ENCODE measurements around the gene MEN1. TPM values are rescaled to one million over a fixed set of nuclear protein-coding genes. Genes with fewer than 3 reads are reported as not detected.

MEN1 gene
- total RNA-seq, 2 experiments from 2014 or later: 35.8 to 37.0 TPM

DNA sequence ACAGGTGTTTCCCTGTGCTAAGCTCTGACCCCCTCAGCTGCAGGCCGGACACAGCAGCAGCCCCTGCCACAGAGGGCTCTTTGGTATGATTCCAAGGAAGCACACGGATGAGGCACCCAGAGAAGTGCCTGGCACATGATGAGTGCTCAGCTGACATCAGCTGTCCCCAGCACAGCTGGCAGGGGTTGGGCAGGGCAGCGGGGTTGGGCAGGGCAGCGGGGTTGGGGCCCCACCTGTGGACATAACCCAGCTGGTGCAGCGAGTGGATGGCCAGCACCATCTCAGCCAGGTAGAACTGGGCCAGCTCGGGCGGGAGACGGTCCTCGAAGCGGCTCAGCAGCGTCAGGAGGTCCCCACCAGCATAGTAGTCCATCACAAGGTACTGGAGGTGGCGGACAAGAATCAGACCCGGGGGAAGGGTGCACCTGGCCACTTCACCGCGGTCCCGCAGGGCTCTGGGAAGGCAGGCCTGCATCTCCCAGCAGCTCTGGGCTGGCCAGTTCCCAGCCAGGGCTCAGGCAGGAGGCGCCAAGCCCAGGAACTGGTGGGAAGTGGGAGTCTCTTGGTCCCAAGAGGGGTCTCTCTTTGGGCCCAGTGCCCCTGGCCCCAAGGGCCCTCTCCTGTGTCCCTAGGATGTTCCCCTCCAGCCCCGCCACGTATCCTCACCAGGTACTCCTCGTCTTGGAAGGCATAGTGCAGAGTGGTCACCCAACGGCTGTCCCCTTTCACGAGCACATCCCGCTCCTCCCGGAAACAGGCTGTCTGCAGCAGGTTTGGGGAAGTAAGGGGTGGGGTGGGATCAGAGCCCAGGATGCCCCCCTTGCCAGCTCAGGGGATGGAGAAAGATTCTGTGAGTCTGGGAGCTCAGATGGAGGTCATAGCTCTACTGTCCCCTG lies 29.8 kb upstream of the MEN1 start:
- H3K27me3 Mint-ChIP-seq: no peaks in the 10 kb centered on the region
- peaks cover 9% of the 10 kb centered on the region for H3K4me1 Mint-ChIP-seq
- no peaks in the 10 kb centered on the region for H3K9me3 Mint-ChIP-seq
- no peak overlapping the region for H3K4me3 Mint-ChIP-seq
- no peak overlapping the region for H3K27ac Mint-ChIP-seq
- H3K36me3 Mint-ChIP-seq: no peaks in the 10 kb centered on the region
- no peak for DNase-seq

- no peak for DNase-seq
- Mint-ChIP-seq H3K27me3 (no peaks in the 10 kb centered on the region), H3K9me3 (no peaks in the 10 kb centered on the region), H3K27ac (no peak overlapping the region), H3K4me1 (peaks cover 7% of the 10 kb centered on the region), H3K36me3 (no peaks in the 10 kb centered on the region), H3K4me3 (no peak overlapping the region)
Observed at GRCh38 chr11:64839335-64839734, 29.0 kb upstream of the MEN1 start.

- Mint-ChIP-seq H3K4me1 (peaks cover 4% of the 10 kb centered on the region), H3K9me3 (no peaks in the 10 kb centered on the region), H3K27me3 (no peaks in the 10 kb centered on the region), H3K4me3 (no peak overlapping the region), H3K36me3 (no peaks in the 10 kb centered on the region), H3K27ac (no peak overlapping the region)
- DNase-seq: no peak
Observed at GRCh38 chr11:64838600-64839334, 28.4 kb upstream of the MEN1 start.

DNA sequence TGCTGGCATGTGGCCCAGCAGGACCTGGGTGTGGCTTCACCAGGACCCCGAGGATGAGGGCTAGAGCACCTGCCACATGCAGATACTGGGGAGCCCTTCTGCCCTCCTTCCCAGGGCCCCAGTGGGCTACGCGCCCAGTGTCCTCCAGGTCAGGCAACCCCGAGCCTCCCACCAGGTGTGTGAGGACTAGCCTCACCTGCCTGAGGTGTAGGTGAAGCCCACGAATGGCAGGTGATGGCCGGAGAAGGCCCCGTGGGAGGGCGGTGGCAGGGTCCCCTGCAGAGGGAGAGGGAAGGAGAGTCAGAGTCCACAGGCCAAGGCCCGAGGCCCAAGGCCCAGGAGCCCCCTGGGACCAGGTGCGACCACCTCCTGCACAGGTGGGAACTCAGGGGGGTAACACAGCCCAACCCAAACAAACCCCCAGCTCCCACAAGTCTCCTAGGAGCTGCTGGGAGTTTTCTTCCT lies 27.6 kb upstream of the MEN1 start:
- DNase-seq: no peak
- Mint-ChIP-seq H3K27me3 (no peaks in the 10 kb centered on the region), H3K4me1 (no peaks in the 10 kb centered on the region), H3K27ac (no peak overlapping the region), H3K4me3 (no peak overlapping the region), H3K36me3 (no peaks in the 10 kb centered on the region), H3K9me3 (no peaks in the 10 kb centered on the region)

DNA sequence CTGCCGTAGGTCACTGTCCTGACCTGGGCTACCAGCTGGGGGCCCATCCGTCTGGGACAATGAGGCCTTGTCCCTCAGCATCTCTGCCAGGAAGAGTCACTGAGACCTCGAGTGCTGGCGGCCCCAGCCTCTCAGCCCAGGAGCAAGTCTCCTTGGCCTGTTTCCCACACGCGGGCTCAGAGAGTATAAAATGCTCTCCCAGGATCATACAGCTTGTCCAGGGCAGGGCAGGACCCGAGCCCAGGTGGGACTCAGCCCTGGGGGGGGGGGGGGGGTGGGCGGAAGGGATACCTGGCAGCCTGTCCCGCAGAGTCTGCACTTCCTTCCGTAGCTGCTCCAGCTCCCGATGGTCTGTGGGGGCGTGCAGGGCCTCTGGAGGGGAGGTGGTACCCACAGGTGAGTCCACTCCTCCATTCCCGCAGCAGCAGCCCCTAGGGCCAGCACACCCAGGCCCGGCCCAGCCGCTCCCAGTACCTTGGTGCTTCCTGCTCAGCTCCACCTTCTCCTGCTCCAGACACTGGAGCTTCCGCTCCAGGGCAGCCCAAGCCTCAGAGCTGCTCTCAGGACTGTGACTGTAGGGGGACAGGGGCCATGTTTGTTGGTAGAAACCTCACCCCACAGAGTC lies 26.2 kb upstream of the MEN1 start:
- H3K36me3 Mint-ChIP-seq: no peaks in the 10 kb centered on the region
- H3K27ac Mint-ChIP-seq: no peak overlapping the region
- no peak for DNase-seq
- H3K27me3 Mint-ChIP-seq: no peaks in the 10 kb centered on the region
- no peaks in the 10 kb centered on the region for H3K9me3 Mint-ChIP-seq
- H3K4me3 Mint-ChIP-seq: no peak overlapping the region
- H3K4me1 Mint-ChIP-seq: no peaks in the 10 kb centered on the region

DNA sequence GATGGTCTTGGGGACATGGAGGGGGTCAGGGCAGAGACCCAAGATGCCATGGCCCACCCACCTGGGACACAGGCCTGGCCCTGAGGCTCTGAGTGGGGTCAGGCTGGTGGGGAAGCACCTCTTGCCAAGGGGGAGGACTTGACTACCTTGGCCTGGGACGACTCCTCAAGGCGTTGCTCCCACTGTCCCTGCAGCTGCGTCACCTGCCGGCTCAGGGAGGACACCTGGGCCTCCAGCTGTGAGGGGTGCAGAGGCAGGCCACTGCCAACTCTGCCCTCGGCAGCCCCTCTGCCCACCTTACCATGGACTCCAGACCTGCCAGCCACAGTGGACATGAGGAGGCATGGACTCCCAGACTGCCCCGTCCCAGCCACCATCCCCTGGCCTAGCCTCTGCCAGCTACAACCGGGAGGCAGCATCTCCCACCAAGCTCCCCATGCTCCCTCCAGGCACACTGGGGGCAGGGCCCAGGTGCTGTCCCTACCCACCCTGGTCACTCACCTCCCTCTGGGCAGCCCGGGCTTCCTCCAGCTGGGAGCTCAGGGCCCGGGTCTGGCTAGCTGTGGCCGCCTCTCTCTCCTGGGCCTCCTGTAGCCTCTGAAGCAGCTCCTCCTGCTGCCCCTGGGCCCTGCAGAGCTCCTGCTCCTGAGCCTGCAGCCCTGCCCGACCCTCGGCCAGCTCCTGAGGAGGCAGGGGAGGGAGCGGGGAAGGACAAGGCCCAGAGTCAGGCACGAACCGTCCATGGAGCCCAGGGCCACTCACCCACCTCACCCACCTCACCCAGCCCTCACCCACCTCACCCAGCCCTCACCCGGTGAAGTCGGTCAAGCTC lies 25.5 kb upstream of the MEN1 start:
- Mint-ChIP-seq H3K4me1 (no peaks in the 10 kb centered on the region), H3K27me3 (no peaks in the 10 kb centered on the region), H3K4me3 (no peak overlapping the region), H3K36me3 (no peaks in the 10 kb centered on the region), H3K9me3 (no peaks in the 10 kb centered on the region), H3K27ac (no peak overlapping the region)
- no peak for DNase-seq

- DNase-seq: no peak
- no peaks in the 10 kb centered on the region for H3K36me3 Mint-ChIP-seq
- no peaks in the 10 kb centered on the region for H3K4me1 Mint-ChIP-seq
- no peaks in the 10 kb centered on the region for H3K9me3 Mint-ChIP-seq
- H3K27ac Mint-ChIP-seq: no peak overlapping the region
- H3K27me3 Mint-ChIP-seq: no peaks in the 10 kb centered on the region
- H3K4me3 Mint-ChIP-seq: no peak overlapping the region
Observed at GRCh38 chr11:64834723-64835615, 24.6 kb upstream of the MEN1 start.

GRCh38 chr11:64834031-64834722 lies 23.8 kb upstream of the MEN1 start:
- no peaks in the 10 kb centered on the region for H3K36me3 Mint-ChIP-seq
- no peaks in the 10 kb centered on the region for H3K9me3 Mint-ChIP-seq
- no peaks in the 10 kb centered on the region for H3K27me3 Mint-ChIP-seq
- no peaks in the 10 kb centered on the region for H3K4me1 Mint-ChIP-seq
- no peak overlapping the region for H3K27ac Mint-ChIP-seq
- no peak overlapping the region for H3K4me3 Mint-ChIP-seq
- DNase-seq: no peak

DNA sequence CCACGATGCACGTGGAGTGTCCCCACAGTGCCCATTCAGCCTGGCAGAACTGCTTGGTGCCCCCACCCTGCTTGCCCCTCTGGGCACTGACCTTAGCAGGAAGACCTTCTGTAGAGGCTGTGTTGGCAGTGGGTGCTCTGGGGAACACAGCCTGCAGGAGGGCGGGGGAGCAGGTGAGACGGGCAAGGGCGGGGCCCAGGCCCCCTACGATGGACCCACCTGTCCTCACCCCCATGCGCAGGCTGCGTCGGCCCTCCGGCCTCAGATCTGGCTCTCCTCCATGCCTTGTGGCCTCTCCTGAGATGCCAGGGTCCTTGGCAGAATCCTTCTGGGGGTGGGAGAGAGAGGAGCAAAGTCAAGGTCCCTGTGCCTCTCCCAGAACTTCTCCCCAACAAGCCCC lies 23.2 kb upstream of the MEN1 start:
- Mint-ChIP-seq H3K36me3 (no peaks in the 10 kb centered on the region), H3K4me3 (no peak overlapping the region), H3K27me3 (no peaks in the 10 kb centered on the region), H3K9me3 (no peaks in the 10 kb centered on the region), H3K27ac (no peak overlapping the region), H3K4me1 (no peaks in the 10 kb centered on the region)
- DNase-seq: no peak

DNA sequence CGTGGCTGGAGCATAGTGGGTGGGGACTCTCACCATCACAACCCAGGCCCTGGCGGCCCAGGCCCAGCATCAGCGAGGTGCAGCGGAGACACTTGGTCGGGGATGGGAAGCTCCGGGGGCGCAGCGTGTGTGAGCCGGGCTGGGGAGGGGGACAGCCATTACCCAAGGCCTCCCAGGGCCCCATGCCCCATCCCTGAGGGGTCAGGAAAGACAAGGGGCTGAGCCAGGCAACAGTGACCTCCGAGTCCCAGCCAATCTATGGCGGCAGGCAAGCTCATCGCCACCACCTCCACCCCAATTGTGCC lies 22.8 kb upstream of the MEN1 start:
- no peaks in the 10 kb centered on the region for H3K9me3 Mint-ChIP-seq
- DNase-seq: no peak
- H3K27me3 Mint-ChIP-seq: no peaks in the 10 kb centered on the region
- H3K4me3 Mint-ChIP-seq: no peak overlapping the region
- no peak overlapping the region for H3K27ac Mint-ChIP-seq
- no peaks in the 10 kb centered on the region for H3K4me1 Mint-ChIP-seq
- no peaks in the 10 kb centered on the region for H3K36me3 Mint-ChIP-seq

GRCh38 chr11:64832467-64833197 lies 22.3 kb upstream of the MEN1 start:
- Mint-ChIP-seq H3K4me1 (no peaks in the 10 kb centered on the region), H3K27me3 (no peaks in the 10 kb centered on the region), H3K4me3 (no peak overlapping the region), H3K9me3 (no peaks in the 10 kb centered on the region), H3K27ac (no peak overlapping the region), H3K36me3 (no peaks in the 10 kb centered on the region)
- DNase-seq: no peak

- no peaks in the 10 kb centered on the region for H3K27me3 Mint-ChIP-seq
- no peak for DNase-seq
- H3K36me3 Mint-ChIP-seq: no peaks in the 10 kb centered on the region
- H3K9me3 Mint-ChIP-seq: no peaks in the 10 kb centered on the region
- H3K27ac Mint-ChIP-seq: no peak overlapping the region
- no peak overlapping the region for H3K4me3 Mint-ChIP-seq
- no peaks in the 10 kb centered on the region for H3K4me1 Mint-ChIP-seq
Observed at GRCh38 chr11:64831411-64831891, 21.1 kb upstream of the MEN1 start.

Data from activated naive CD8-positive, alpha-beta T cell treated with anti-CD3 and anti-CD28 coated beads for 36 hours (primary cell).